ENCODE results near the gene POC1A.

- peak; percentile 35; the same call in 1 of the 2 replicates for TF ChIP-seq GATA2 (IDR thresholded peaks at IDR 0.05; ENCODE audit: low read depth, low read length)
- no peak for TF ChIP-seq GATA3 (IDR thresholded peaks at IDR 0.05; ENCODE audit: low read depth, low read length)
Observed at GRCh38 chr3:52108302-52109232, 45.7 kb downstream of the POC1A start.

Measured in SH-SY5Y (cell line).